Muscle of back (tissue), 11 donors: ENCODE measurements around the gene ANKS1A. TPM values are rescaled to one million over a fixed set of nuclear protein-coding genes. Genes with fewer than 3 reads are reported as not detected.

ENCODE experiments used
- DNase-seq, 3 donors: peaks; one replicate each; pipeline versions ENCODE4 v3.0.0 to v3.0.0-alpha.2; 2013
- polyA plus RNA-seq, 10 donors: library from polyadenylated mRNA; unstranded; fragments of 120-200 nt; gene quantifications; one replicate each; pipeline ENCODE4 v1.2.1, GENCODE V29; 2013; ENCODE audit not compliant: insufficient read length in 10 of 10

ANKS1A gene
- polyA plus RNA-seq, 10 donors: 27.0 to 45.3 (median 34.3) TPM

- peak in 1 of 3 donors; percentile 67 for DNase-seq
Observed at GRCh38 chr6:34957231-34957783, 68.3 kb downstream of the ANKS1A start.

- DNase-seq: no peak
Observed at GRCh38 chr6:34958734-34959133, 69.7 kb downstream of the ANKS1A start.

- DNase-seq: peak in 1 of 3 donors; percentile 48
Observed at GRCh38 chr6:34959224-34959623, 70.2 kb downstream of the ANKS1A start.

- DNase-seq: no peak
Observed at GRCh38 chr6:34961082-34961481, 72.0 kb downstream of the ANKS1A start.

GRCh38 chr6:34961574-34961973, 72.5 kb downstream of the ANKS1A start:
- DNase-seq: no peak

- peak in 2 of 3 donors; percentile 49 to 51 for DNase-seq
Observed at GRCh38 chr6:34964564-34964963, 75.5 kb downstream of the ANKS1A start.

- no peak for DNase-seq
Observed at GRCh38 chr6:34967461-34967860, 78.4 kb downstream of the ANKS1A start.

- DNase-seq: no peak
Observed at GRCh38 chr6:34969662-34970265, 80.7 kb downstream of the ANKS1A start.

- no peak for DNase-seq
Observed at GRCh38 chr6:34970488-34970887, 81.4 kb downstream of the ANKS1A start.

- peak; percentile 41 to 79 (median 58) for DNase-seq
Observed at GRCh38 chr6:34970957-34971356, 81.9 kb downstream of the ANKS1A start.

- no peak for DNase-seq
Observed at GRCh38 chr6:34973547-34974248, 84.6 kb downstream of the ANKS1A start.

GRCh38 chr6:34974249-34974642, 85.2 kb downstream of the ANKS1A start:
- no peak for DNase-seq

- no peak for DNase-seq
Observed at GRCh38 chr6:34976239-34976638, 87.2 kb downstream of the ANKS1A start.

GRCh38 chr6:34979218-34979617, 90.2 kb downstream of the ANKS1A start:
- no peak for DNase-seq

- no peak for DNase-seq
Observed at GRCh38 chr6:34979994-34980393, 90.9 kb downstream of the ANKS1A start.

GRCh38 chr6:34981366-34981765, 92.3 kb downstream of the ANKS1A start:
- DNase-seq: no peak

- no peak for DNase-seq
Observed at GRCh38 chr6:34981951-34982350, 92.9 kb downstream of the ANKS1A start.

GRCh38 chr6:34982424-34982852, 93.4 kb downstream of the ANKS1A start:
- DNase-seq: no peak

GRCh38 chr6:34984416-34984815, 95.4 kb downstream of the ANKS1A start:
- DNase-seq: no peak

GRCh38 chr6:34985236-34985635, 96.2 kb downstream of the ANKS1A start:
- no peak for DNase-seq

GRCh38 chr6:34986845-34987246, 97.8 kb downstream of the ANKS1A start:
- peak; percentile 73 to 85 (median 82) for DNase-seq

GRCh38 chr6:34987506-34987905, 98.5 kb downstream of the ANKS1A start:
- no peak for DNase-seq

GRCh38 chr6:34990971-34991560, 102.0 kb downstream of the ANKS1A start:
- DNase-seq: peak; percentile 36 to 61 (median 59)
